DOHH2 (cell line): ENCODE measurements around the gene LZTR1.

Experiments used
- CTCF ChIP-seq: fragments of 200-600 bp; sonication (generic); IDR thresholded peaks from one replicate; pipeline ENCODE4 v1.5.1; 2014; ENCODE audit warnings: antibody characterized with exemption, mild to moderate bottlenecking, low read depth, low read length; ENCODE audit not compliant: poor library complexity, severe bottlenecking
- EZH2phosphoT487 ChIP-seq: fragments of 200-600 bp; sonication (generic); IDR thresholded peaks from 2 replicates; pipeline ENCODE4 v1.6.1; 2017; ENCODE audit warnings: borderline replicate concordance, mild to moderate bottlenecking, antibody characterized with exemption, low read length, moderate library complexity, mixed read lengths

- TF ChIP-seq CTCF (no peak), EZH2phosphoT487 (no peak)
Observed at GRCh38 chr22:20979940-20980453, 2.1 kb upstream of the LZTR1 start.
